Stimulated activated CD4-positive, alpha-beta T cell treated with anti-CD3 and anti-CD28 coated beads, Interleukin-15, amount 100 ng/mL, for 48 hours (primary cell): ENCODE measurements around the gene LPCAT3.
"Not testable (repeated sequence)": the region's sequence is repeated elsewhere in the genome, so short reads cannot be mapped to it uniquely, and the experiment has no call there.

ENCODE experiments used
- DNase-seq, 2 donors: peaks; one replicate each; pipeline ENCODE4 v3.0.0-alpha.2; 2020; ENCODE audit warnings: low read depth in 2 of 2

Gene LPCAT3, protein sequence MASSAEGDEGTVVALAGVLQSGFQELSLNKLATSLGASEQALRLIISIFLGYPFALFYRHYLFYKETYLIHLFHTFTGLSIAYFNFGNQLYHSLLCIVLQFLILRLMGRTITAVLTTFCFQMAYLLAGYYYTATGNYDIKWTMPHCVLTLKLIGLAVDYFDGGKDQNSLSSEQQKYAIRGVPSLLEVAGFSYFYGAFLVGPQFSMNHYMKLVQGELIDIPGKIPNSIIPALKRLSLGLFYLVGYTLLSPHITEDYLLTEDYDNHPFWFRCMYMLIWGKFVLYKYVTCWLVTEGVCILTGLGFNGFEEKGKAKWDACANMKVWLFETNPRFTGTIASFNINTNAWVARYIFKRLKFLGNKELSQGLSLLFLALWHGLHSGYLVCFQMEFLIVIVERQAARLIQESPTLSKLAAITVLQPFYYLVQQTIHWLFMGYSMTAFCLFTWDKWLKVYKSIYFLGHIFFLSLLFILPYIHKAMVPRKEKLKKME

DNA sequence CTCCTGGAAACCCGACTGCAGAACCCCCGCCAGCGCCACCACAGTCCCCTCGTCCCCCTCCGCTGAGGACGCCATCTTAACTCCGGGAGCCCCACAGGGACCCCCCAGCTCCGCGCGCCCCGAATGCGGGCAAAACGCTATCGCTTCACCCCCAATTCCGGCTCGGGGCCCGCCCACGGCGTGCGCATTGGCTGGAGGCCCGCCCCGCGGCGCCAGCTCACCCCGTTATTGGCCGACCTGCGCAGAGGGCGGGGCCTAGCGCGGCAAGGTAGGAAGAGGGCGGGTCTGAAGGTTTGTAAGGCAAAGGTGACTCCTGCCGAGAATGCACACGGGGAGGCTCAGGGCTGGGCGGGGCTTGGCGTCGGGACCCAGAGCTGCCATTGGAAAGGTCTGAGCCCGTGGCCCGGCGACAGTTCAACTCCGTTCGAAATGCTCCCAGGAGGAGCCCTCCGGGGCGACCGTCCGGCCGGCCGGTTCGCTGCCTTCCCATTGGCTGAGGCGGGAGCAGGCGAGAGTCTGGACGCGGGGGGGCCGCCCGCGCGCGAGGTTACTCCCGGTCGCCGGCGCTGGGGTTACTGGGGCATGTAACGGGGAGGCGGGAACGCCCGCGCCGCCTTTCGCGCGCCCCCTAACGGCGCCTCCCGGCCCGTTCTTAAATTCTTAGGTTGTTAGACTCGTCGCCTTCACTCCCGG lies at the start of gene LPCAT3:
Gene LPCAT3, minus strand, starts transcription at position 127 of the 693 bp plus-strand sequence. Its CDS starts 52 bp downstream, at position 75.
- peak; percentile 92 to 96 for DNase-seq

DNA sequence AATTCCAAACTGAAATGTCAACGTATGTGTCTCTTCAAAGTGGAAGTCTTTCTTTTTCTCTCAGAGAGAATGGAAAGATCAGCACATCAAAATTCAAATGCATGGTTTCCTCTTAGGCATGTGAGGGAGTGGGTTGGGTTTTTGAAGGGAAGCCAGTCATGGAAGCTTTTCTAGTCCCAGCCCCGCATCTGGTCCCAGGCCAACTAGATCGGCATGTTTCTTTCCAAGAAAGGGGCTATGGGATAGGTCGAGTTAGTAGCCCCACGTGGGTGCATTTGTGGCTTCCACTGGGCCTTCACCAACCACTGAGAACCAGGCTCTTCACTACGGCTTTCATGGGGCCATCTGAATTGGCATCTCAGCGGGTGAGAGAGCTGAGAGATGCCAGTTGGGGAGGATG lies 48.8 kb upstream of the LPCAT3 start:
- no peak for DNase-seq

DNA sequence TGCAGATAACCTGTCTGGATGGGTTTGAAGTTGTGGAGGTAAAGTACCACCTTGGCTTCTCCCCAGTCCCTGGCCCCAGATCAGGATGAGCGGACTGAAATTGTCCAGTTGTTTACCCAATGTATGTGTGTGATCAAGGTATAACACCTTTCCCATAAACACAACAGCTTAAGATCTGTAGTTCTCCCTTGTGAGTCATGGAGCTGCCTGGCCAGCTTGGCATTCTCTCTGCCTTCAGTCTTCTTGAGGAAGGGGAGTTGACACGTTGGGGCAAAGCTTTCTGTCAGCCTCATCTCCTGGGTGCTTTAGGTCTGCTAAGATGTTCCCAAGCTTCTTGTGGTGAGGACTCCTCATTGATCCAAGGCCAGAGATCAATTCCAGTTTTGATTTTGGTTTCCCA lies 48.3 kb upstream of the LPCAT3 start:
- no peak for DNase-seq

DNA sequence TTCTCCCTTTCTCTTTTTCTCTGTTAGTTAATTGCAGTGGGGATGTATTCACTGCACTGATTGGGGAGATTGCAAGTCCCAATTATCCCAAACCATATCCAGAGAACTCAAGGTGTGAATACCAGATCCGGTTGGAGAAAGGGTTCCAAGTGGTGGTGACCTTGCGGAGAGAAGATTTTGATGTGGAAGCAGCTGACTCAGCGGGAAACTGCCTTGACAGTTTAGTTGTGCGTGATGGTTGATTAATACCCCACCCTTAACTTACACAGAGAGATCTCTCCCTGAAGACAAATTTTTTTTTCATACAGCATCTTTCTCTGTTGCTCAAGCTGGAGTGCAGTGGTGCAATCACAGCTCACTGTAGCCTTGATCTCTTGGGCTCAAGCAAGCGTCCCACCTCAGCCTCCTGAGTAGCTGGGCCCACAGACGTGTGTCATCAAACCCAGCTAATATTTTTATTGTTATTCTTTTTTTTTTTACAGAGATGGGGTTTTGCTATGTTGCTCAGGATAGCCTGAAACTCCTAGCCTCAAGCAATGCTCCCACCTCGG lies 46.9 kb upstream of the LPCAT3 start:
- no peak for DNase-seq

DNA sequence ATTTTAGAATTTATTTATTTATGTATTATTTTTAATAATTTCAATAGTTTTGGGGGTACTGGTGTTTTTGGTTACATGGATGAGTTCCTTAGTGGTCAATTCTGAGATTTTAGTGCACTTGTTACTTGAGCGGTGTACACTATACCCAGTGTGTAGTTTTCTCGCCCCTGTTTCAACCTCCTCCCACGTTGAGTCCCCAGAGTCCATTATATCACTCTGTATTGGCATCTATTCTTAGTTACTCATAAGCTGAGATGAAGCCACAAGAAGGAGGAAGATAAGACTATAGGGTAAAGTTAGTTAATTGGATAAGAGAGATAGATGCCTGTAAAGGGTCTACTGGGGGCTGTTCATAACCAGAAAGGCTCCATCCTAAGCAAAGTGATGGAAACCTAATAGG lies 46.2 kb upstream of the LPCAT3 start:
- DNase-seq: no peak

DNA sequence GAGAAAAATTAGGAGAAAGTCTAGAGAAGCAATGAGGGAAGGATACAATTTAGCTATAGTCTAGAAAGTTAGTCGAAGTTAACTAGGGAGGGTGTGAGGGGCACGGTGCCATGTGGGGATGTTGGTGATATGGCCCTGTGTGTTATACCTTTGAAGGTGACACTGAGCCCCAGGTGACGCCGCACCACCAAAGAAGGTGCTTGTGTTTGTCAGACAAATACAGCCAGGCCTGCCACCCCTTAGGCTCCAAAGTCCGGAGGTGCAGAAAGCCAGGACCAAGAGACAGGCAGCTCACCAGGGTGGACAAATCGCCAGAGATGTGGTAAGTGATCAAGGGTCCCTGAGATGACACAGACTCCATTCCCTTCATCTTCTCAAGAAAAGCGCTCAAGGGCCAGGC lies 43.3 kb upstream of the LPCAT3 start:
- DNase-seq: no peak

DNA sequence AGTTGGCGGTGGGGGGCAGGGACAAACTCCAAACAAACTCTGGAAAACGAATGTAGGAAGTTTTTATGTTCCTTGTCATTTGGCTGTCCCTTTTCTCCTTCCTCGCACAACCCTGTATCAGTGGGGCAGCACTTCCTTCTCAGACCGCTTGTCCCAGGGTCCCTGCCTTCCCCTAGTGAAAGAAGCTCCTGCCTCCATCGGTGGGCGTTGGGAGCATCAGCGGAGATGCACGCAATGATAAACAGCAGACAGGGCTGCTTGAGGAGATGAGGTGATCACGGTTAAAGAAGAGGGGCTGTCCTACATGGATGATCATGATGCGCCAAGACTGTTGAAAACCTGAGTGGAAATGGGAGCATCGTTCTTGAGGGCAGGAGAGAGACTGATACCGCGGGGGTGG lies 42.9 kb upstream of the LPCAT3 start:
- DNase-seq: no peak

DNA sequence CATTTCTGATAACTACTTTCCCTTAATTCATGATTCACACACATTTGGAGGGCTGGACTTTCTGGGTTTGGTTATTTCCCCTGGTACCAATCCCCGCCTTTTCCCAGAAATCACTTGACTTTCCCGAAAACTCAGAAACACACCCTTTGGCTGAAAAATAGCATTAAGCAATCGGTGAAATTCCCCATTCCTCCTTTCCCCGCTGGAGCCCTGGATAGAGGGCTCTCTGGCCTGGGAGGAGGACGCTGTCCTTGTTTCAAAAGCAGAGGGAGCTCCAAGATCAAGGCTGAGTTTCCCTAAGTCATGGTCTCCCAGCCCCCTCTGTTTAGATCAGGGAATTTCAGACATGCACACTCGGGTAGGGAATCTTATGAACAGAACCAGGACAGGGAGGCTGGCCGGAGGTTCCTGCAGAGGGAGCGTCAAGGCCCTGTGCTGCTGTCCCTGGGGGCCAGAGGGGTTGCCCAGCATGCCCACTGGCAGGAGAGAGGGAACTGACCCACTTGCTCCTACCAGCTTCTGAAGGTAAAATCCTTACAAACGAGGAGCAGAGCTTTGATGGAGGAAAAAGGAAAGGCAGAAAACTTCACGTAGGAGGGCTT lies 42.2 kb upstream of the LPCAT3 start, which contains the start of gene C1S:
Gene C1S, plus strand, starts transcription at position 366 of the 602 bp plus-strand sequence. CDS start 1,195 bp downstream, outside the sequence.
- no peak for DNase-seq

DNA sequence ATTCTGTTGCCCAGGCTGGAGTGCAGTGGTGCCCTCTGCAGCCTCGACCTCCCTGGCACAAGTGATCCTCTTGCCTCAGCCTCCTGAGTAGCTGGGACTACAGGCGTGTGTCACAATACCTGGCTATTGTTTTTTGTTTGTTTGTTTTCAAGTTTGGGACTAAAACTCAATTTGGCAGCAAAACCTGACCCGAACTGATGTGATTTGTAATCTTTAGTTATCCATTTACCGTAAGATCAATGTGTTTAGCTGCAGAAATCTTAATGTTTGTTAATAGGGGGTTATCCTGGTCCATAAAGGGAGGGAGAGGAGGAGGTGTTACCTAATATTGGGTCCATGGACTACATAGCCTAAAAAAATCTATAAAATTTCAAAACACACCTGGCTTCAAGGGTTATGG lies 41.5 kb upstream of the LPCAT3 start:
- no peak for DNase-seq

DNA sequence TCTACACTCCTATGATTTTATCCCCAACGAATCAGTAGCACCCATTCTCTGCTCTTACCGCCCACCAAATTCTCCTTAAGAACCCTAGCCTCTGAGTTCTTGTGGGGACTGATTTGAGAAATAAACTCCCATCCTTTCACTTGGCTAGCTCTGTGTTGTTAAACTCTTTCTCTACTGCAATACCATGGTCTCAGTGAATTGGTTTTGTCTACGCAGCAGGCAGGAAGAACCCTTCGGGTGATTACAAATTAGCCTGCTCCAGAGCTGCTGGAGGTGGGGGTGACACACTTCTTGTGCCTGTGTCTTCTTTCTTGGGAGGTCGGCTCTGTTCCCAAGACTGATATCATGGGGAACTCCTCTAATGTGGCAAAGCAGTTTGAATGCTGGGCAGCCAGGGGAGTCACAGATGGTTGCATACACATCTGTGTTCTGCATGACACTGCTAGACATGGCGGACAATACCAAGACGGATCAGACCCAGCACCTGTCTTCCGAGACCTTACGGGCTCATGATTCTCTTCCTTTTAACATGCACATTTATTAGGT lies 40.6 kb upstream of the LPCAT3 start:
- DNase-seq: no peak

DNA sequence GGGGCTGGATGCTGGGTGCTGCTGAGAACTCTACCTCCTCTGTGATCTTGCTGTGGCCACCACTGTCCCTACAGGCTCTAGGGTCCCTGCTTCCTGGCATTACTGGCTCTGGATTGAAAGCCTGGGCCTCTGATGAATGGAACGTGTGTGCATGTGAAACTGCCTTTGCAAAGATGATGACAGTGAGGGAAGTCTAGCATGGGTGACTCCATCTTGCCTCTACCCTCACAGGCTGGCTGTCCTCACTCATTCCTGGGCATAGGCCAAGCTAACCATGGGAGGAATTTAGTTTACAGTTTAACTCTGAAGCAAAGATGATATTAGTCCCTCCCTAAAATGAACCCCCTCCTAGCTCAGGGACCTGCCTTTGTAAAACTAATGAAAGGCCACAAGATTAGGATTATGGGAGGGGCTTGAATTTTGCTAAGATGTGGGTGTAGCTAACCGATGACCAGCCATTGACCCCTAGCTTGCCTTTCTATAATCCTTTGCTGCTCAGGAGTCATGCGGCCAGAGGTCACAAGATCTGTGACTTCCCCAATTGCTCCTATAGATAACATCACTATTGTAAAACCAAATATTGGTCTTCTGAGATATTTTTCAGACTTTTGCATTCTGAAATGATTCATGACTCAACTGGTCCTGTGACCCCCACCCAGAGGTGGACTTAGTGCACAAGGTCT lies 40.0 kb upstream of the LPCAT3 start:
- no peak for DNase-seq

DNA sequence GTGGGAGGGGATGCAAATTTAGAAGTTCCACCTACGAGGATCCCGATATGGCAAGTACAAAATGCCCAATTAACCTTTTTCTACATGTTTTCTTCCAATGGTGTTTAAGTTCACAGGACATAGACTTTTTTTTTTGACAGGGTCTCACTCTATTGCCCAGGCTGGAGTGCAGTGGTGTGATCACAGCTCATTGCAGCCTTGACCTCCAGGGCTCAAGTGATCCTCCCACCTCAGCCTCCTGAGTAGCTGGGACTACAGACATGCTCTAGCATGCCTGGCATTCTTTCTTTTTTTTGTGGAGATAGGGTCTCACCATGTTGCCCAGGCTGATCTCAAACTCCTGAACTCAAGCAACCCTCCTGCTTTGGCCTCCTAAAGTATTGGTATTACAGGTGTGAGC lies 37.5 kb upstream of the LPCAT3 start:
- not testable (repeated sequence) for DNase-seq

DNA sequence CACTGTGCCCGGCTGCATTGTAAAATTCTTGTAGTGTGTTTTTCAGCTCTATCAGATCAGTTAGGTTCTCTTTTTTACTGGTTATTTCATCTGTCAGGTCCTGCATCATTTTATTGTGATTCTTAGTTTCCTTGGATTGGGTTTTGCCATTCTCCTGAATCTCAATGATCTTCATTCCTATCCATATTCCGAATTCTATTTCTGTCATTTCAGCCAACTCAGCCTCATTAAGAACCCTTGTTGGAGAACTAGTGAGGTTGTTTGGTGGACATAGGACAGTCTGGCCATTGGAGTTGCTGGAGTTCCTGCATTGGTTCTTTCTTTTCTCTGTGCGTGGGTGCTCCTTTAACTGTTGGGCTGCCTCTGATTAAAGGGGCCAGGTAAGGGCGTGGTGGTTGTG lies 36.6 kb upstream of the LPCAT3 start:
- no peak for DNase-seq

DNA sequence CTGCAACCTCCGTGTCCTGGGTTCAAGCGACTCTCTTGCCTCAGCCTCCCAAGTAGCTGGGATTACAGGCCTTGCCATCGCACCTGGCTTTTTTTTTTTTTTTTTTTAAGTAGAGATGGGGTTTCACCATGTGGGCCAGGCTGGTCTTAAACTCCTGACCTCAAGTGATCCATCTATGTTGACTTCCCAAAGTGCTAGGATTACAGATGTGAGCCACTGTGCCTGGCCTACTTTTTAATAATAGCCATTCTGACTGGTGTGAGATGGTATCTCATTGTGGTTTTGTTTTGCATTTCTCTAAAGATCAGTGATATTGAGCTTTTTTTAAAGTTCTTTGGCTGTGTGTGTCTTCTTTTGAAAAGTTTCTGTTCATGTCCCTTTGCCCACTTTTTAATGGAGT lies 31.7 kb upstream of the LPCAT3 start:
- DNase-seq: not testable (repeated sequence)

DNA sequence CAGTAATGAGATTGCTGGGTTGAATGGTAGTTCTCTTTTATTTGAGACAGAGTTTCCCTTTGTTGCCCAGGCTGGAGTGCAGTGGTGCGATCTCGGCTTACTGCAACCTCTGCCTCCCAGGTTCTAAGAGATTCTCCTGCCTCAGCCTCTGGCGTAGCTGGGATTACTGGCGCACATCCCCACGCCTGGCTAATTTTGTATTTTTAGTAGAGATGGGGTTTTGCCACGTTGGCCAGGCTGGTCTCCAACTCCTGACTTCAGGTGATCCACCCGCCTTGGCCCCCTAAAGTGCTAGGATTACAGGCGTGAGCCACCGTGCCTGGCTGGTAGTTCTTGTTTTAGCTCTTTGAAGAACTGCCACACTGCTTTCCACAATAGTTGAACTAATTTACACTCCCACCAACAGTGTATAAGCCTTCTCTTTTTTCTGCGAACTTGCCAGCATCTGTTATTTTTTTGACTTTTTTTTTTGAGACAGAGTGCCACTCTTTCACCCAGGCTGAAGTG lies 31.2 kb upstream of the LPCAT3 start:
- not testable (repeated sequence) for DNase-seq

DNA sequence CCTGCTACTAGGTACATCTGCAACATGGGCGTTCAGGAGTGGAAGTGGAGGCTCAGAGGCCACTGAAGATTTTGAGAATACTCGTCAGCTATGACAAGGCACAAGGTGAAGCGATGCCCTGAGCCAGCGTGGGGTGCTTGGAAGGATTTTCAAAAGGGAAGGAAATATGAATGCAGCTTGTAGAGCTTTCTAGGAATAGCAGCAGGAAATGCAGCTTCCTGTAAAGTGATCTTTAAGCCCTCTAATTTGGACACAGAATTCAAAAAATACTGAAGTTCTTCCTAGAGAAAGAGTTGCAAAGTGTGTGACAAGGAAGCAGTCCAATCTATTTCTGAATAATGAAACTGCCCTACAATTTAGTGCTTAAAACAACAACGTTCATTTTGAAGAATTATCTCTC lies 29.0 kb upstream of the LPCAT3 start:
- no peak for DNase-seq

DNA sequence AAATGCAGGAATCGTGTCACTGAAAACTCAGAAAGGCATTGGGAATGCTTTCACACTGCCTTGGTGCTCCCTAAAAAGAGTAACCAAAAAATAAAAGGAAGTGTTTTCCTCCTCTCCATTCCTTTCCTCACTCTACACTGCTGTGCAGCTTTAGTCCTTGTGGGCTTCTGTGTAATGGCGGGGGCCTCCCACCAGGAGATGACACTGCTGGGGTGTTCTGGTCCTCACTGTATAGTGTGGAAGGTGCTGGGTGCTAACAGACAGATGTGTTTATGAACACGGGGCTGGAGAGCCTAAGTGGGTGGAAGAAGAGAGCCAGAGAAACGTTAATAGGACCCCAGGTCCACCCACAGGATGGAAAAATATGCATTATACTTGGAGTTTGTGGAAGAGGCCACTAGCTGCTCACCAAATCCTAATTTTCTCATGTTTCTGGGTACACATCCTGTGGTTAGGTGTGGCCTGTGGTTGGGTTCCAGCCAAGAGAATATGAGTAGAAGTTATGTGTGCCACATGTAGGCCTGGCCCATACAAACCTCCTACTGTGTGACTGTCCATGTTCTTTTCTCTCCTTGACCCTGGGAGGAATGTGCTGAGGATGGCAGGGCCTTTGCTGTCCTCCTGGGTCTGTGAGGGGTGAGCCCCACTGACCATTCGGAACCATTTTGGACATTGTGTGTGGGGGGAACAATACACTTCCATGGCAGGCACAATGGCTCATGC lies 28.3 kb upstream of the LPCAT3 start:
- DNase-seq: no peak

DNA sequence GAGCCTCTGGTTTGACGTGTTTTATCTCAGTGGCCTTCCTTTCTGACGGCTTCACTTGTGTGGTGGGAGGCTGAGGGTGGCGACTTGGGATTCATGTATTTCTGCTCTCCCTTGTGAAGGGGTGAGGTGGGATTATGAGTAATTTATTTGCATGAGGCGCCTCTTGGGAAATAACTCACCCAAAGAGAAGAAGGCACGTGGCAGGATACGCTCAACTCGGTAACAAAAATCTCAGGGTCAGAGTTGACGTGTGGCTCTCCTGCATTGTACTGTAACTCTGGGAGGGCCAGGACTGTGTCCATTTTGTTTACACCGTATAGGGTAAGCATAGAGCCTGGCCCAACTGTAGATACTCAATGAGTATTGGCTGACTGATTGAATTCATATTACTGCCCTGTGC lies 27.6 kb upstream of the LPCAT3 start:
- no peak for DNase-seq

DNA sequence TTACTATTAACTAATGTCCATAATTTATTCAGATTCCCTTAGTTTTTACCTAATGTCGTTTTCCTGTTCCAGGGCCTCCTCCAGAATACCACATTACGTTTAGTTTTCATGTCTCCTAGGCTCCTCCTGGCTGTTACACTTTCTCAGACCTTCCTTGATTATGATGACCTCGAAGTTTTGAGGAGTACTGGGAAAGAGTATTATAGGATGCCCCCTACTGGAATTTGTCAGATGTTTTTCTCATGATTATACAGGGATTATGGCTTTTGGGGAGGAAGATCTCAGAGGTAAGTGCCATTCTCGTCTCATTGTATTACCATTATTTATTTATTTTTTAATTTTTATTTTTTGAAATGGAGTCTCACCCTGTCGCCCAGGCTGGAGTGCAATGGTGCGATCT lies 24.6 kb upstream of the LPCAT3 start:
- no peak for DNase-seq

DNA sequence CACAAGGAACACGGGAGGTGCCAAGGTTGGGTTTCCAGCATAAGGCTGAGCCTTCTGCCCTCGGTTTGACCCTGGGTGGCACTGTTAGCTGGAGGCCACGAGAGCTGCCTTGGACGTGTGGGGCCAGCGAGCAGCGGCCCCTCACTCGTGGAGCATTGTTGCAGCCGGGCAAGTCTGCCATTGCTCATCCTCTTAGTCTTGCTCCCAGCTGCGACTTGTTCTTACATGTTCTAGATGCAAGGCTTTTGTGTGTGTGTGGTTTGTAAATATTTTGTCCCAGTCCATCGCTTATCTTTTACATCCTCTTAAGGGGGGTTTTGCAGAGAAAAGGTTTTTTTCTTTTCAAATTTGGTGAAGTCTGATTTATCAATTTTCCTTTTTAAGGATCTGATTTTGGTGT lies 21.1 kb upstream of the LPCAT3 start:
- DNase-seq: no peak

DNA sequence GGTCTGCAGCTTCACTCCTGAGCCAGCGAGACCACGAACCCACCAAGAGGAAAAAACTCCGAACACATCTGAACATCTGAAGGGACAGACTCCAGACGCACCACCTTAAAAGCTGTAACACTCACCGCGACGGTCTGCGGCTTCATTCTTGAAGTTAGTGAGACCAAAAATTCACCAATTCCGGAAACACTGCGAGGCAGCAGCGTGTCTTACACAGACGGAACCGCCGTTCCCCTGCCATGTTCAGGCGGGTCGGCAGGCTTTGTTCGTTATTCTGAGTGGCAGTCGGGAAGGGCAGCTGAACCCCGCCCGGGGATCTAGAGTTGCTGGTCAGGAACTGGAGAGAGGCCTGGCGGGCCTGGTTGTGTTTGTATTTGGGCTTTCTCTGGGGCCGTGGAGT lies 20.3 kb upstream of the LPCAT3 start:
- no peak for DNase-seq
